GM19099 (cell line): Measurements from ENCODE around the gene SORCS2.

ENCODE experiments used
- POLR2A ChIP-seq: IDR thresholded peaks from 3 replicates; pipeline ENCODE4 v1.6.1; 2011; ENCODE audit warnings: low read depth; ENCODE audit not compliant: insufficient read length; ENCODE audit errors: extremely low read depth

Gene SORCS2

GRCh38 chr4:7731437-7731836, 539.1 kb downstream of the SORCS2 start:
- TF ChIP-seq POLR2A, result no peak

GRCh38 chr4:7732263-7732662, 539.9 kb downstream of the SORCS2 start:
- no peak for TF ChIP-seq POLR2A

GRCh38 chr4:7733201-7733600, 540.9 kb downstream of the SORCS2 start:
- TF ChIP-seq POLR2A, result no peak

- no peak for TF ChIP-seq POLR2A
Measured at GRCh38 chr4:7733801-7734650, 541.7 kb downstream of the SORCS2 start.

GRCh38 chr4:7734651-7735260, 542.4 kb downstream of the SORCS2 start:
- TF ChIP-seq POLR2A, result no peak

- TF ChIP-seq POLR2A, result no peak
Measured at GRCh38 chr4:7735395-7735794, 543.1 kb downstream of the SORCS2 start.

- no peak for TF ChIP-seq POLR2A
Measured at GRCh38 chr4:7735961-7736360, 543.6 kb downstream of the SORCS2 start.

GRCh38 chr4:7736436-7737267, 544.3 kb downstream of the SORCS2 start:
- no peak for TF ChIP-seq POLR2A

- no peak for TF ChIP-seq POLR2A
Measured at GRCh38 chr4:7737268-7737645, 544.9 kb downstream of the SORCS2 start.

- TF ChIP-seq POLR2A, result no peak
Measured at GRCh38 chr4:7737752-7738457, 545.6 kb downstream of the SORCS2 start.

- TF ChIP-seq POLR2A, result no peak
Measured at GRCh38 chr4:7738458-7739076, 546.2 kb downstream of the SORCS2 start.

- no peak for TF ChIP-seq POLR2A
Measured at GRCh38 chr4:7739077-7739917, 547.0 kb downstream of the SORCS2 start.
